GM19467 (cell line): Measurements from ENCODE around the gene KIRREL1.

Source experiments
- ATAC-seq: cut with Tn5 transposase; IDR thresholded peaks from one replicate; pipeline ENCODE4 v1.9.1; 2021; ENCODE audit warnings: mild to moderate bottlenecking, moderate library complexity; ENCODE audit not compliant: unreplicated experiment

KIRREL1 gene

DNA sequence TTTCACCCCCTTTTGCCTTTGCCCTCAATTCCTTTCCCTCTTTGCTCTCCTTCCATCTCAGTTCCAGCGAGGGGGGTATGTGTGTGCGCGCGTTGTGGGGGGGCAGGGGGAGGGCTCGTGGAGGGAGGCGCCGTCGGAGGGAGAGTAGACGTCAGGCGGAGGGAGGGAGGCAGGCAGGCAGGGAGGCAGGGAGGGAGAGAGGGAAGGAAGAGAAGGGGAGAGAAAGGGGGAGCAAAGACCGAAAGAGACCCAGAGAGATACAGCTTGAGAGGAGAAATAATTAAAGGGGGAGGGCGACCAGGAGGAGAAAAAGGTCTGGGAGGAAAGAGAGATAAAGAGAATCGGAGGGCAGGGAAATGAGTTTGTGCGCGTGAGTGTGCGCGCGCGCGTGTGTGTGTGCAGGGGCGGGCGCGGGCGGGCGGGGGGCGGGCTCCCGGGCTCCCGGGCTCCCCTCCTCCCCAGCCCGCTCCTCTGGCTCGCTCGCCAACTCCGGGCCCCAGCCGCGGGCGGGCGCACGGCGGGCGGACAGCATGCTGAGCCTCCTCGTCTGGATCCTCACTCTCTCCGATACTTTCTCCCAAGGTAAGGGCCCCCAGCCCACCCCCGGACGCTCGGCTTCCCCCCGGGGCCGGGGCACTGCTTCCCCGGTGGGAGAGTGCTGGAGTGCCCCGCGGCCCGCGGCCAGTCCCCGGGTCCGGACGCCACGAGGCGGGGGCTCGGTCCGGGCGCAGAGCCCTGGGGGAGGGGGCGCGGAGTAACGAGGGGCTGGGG lies at the start of gene KIRREL1:
KIRREL1 (plus strand) TSS at position 499 of the 771 bp plus-strand sequence; CDS start at position 531, 32 bp downstream.
- ATAC-seq: no peak

DNA sequence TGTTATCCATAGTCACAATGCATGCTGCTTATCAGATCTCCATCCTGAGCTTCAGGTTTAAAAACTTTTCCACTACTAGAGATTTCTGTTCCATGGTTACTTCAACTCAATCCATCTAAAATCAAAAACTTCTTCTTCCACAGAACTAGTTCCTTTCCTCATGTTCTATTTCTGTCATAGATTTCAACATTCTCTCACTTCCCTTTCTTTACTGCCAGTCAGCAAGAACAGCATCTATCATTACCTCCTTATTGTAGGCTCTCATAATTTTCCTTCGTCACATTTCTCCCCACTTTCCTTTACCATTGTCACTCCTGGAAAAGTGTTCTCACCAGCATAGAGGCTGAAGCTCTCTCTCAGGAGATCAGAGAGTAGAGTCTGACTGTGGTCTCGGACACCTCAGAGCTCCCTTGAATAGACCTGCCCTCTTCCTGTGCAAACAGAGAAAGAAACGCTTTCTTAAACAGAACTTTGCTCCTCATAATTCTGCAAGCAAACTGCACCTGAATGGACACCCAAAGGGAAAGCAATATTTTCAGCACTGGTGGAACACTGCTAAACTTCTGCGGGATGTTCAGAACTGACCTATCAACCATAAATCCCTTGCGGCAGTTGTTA lies 48.7 kb upstream of the KIRREL1 start:
- no peak for ATAC-seq

DNA sequence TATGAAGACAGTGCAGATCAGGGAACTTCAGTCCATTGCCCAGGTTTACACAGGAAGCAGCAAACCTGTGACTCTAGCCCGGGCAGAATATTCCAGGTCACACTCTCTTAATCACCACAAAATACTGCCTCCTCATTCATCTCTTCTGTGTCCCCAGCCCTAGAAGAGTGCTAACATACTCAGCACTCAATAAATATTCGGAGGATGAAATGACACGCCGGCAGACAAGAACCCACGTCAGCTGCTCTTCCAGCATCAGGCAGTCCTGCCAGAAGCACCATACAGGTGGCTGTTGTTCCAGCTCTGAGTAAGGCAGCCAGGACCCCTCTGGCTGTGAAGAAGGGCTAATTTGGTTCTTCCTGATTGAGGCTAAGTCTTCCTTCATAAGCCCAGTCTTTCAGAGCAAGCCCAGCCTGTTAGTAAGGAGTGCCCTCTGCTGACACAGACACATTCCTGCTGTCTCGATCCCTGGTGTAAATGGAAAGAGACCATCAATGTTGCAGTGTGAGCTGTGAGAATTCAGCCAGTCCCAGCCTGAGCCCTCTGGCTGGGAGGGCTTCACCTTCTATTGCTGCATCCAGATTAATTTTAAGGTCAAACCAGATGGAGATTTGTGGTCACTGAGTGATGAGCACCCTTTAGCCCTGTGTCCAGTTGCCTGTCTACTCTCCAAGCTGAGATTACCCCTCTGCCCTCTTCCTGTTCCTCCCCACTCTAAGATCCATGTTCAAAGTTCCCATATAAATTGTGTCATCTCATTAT lies 45.0 kb upstream of the KIRREL1 start:
- no peak for ATAC-seq

DNA sequence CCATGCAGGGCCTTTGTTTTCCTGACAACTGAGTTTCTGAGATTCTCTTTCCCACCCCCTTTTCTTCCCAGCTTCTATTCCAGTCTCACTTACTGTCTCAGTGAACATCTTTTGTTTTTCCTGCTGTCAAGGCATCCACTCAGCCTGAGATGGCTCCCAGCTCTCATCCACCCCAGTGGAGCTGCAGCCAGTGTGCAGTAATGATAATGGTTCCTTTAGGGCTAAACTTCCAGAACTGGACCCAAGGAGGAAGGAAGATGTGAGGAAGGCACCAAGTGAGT lies 44.4 kb upstream of the KIRREL1 start:
- ATAC-seq: no peak

DNA sequence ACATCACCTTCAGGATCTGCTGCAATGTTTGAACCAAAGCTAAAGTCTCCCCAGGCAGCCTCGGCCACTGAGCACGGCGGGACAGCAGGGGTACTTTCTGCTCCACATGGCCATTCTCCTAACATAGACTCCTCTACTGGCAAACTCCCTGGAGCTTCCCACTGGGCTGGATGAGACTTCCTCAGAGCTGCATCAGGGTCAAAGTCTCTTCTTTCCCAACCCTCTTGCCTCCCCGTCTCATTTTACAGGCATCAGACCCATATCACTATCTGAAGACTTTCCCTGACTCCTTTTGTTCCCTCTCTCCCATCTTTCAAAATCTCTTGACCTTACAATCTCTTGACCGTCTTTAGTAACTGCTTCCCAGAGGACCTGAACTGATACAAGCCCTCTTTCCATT lies 42.2 kb upstream of the KIRREL1 start:
- ATAC-seq: no peak

DNA sequence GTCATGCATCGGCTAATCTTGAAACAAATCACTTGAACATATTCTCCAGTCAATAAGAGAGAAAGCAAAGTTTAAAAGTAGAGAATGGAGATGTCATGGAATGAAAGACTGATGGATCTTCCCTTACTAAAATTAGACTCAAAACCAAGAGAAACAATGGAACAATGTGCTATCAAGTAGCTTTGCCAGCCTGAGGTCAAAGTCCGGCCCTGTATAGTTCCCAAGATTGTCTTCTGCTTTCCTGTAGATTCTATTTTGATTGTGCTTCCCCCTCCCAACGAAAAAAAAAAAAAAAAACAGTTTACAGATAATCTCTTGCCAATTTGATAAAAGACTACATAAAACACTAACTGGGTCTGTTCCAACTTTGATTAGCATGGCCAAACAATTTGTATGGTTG lies 40.8 kb upstream of the KIRREL1 start:
- no peak for ATAC-seq

DNA sequence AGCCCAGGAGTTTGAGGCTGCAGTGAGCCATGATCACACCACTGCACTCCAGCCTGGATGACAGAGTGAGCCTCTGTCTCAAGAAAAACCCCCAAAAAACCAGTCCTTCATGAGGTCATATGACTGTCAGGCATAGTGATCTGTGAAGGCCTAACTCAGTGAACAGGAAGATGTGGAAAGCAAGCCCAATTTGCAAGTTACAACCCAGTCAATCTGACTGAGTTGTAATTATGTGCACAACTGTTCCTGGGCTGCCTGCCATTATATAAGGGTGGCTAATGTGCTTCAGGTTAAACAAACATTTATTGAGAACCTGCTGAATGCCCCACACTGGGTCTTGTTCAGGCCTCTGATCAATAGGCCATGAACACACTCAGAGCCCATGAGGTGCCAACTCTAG lies 38.2 kb upstream of the KIRREL1 start:
- ATAC-seq: no peak

DNA sequence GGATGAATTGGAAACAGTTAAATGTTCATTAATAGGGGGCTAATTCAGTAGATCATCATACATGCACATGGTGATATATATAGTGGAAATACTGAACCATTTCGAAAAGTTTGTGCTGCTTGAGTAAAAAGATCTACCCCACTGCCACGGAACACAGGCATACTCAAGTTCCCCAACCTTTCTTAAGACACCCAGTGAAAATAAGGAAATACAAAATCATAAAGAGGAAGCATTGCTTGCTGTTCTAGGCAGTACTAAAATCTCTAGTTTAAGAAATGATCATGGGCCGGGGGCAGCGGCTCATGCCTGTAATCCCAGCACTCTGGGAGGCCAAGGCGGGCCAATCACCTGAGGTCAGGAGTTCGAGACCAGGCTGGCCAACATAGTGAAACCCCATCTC lies 37.6 kb upstream of the KIRREL1 start:
- ATAC-seq: no peak

DNA sequence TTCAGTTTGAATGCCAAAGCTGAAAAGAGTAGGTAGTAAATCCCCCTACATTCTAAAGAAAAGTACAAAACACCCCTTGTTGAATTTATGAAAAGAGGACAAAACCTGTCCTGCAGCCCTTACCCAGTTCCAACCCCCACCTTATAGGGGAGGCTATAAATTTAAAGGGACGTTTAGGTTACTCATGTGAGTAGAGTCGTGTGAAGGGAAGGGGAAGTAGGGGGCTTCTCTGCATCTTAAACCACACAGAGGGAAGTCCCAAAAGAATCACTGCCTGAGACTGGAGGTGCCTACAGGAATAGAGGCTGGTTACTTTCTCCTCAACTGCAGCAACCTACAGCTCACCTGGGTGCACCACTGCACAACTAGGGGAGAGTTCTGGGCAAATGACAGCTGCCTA lies 36.7 kb upstream of the KIRREL1 start:
- ATAC-seq: no peak

DNA sequence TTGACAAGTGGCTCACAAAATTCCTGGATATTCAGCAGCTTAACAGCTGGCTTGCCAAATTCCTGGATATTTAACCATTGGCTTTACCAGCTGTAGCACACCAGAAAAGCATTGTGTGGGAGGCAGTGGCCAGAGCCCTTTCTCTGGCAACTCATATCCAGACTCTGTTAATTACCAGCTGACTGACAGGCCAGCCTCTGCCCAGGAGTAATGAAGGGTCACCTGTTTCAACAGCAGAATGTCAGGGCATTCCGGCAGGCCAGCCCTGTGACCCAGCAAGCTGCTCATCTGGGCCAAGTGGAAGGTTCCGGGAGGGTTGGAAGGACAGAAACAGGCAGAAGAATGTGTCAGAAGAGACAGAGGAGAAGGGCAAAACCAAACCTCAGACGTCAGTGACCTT lies 35.2 kb upstream of the KIRREL1 start:
- ATAC-seq: no peak

DNA sequence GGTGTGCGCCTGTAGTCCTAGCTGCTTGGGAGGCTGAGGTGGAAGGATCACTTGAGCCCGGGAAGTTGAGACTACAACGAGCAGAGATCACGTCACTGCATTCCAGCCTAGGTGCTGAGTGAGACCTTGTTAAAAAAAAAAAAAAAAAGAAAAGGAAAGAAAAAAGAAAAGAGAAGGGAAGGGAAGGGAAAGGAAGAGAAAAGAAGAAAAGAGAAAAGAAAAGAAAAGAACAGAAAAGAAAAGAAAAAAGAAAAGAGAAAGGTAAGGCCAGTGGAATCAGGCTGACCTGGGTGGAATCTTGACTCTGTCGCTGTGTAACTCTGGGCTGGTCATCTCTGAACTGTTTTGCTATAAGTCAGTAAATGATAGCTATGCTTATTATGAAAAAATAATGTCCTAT lies 33.7 kb upstream of the KIRREL1 start:
- ATAC-seq: no peak

DNA sequence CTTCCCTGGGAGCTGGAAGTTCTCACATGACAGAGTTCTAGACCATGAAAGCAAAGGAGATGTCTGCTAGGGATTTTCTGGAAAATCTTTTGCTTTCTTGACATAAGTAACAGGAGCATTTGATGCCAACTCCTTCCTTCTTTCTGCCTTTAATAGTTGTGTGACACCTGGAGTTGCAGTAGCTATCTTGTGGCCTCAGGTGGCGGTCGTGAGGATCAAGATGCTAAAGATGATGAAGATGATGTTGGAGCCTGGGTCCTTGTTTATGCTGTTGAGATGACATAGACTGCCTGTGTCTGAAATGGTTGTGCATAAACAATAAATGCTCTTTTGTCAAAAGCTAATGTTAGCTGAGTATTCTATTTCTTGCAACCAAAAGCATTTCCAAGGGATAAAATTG lies 32.7 kb upstream of the KIRREL1 start:
- ATAC-seq: no peak

DNA sequence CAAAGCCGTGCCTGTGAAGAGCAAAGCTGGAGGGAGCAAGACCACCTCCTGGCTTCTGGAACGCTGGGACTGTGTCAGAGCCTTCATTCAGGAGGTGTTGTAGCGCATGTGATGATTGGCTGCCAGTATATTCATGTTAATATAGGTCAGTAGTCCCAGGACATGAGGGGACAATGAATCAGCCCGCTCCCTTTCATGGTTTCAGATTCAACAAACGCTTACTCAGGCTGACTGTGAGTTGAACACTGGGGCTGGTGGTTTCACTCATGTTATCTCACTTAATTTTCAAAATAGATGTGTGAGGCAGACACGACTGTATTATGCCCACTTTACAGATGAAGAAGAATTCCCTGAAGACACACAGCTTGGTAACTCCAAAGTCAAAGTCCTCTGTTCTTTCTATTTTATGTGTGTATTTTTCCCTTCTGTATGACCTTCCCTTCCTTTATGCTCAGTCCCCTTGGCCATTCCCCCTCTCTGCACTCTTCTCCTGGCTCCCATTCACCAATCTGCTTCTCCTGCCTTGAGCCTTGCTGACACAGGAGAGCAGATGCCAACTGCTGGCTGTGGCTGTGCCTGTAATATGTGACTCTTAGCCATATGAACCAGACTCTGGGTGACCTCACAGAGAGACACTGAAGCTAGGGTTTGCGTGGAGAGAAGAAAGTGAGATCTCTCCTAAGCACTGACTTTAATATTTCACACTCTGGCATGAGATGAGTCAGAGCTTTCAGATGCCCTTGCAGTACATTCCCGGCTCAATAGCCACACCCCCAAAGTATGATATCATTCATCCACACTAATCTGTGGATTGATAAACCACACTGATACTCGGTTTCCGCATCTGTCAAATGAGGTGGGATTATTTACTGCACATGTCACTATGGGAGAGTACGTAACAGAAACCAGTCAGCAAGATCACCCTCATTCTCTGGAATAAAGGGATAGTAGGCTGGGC lies 31.4 kb upstream of the KIRREL1 start:
- no peak for ATAC-seq

DNA sequence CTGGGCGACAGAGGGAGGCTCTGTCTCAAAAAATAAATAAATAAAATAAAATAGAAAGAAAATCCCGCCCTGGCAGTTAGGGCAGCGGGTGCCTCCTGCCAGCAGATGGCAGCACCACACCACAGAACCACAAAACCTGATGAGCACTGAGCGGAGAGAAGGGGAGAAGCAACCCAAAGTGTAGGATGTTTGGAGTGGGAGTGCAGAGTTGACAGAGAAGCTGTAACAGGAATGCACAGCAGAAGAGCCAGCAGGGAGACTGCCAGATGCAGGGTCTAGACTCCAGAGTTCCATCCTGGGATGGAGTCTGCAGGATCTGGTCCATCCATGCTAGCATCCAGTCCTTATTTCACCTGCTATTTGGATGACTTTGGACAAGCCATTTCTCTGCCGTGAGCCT lies 29.7 kb upstream of the KIRREL1 start:
- ATAC-seq: no peak

DNA sequence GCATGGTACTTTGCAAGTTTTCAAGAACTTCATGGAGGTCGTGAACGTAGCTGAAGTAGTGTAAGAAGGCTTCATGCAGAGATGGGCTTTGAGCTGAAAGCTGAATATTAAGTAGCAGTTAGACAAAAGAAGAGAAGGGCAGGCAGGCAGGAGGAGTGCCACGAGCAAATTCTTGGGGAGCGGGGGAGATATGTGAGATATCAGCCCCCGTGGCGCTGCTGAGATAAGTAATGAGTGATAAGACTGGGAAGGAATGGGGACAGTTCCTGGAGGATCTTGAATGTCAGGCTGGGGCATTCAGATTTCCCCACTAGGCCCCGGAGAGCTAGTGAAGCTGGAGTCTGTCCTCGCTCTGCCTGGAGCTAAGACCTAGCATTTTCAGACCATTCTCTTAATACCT lies 27.9 kb upstream of the KIRREL1 start:
- ATAC-seq: no peak

DNA sequence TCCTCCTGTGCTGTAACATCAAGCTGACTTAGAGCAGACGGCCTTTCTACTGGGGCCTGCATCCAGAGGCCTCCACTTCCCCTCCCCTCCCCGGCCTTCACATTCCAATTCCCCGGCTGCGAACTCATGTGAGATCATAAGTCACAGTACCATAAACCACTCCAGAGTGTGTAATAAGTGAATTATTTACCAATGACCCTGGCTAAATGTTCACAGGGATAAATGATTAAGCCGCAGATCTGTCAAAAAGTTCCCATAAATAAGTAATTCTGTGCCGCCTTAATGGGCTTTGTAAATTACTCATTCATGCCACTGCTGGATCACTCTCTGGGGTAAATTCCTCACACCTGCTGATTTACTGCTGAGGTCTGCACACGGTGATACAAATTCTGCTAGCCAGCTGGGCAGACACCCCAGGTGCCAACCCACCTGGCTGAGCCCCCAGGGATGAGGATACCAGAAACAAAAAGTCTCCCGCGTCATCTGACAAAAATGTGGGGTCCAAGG lies 27.4 kb upstream of the KIRREL1 start:
- no peak for ATAC-seq

DNA sequence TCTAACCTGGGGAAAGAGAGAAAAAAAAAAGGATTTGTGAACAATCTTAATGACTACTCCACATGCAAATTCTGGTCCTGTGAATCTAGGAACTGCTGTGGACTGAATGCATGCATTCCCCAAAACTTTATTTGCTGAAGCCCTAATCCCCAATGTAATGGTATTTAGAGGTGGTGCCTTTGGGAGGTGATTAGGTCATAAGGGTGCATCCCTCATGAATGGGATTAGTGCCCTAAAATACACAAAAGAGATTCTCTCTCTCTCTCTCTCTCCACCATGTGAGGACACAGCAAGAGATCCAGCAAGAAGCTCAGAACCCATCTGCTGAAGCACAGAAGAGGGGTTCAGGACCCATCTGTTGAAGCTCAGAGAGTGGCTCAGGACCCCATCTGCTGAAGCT lies 26.2 kb upstream of the KIRREL1 start:
- ATAC-seq: no peak

DNA sequence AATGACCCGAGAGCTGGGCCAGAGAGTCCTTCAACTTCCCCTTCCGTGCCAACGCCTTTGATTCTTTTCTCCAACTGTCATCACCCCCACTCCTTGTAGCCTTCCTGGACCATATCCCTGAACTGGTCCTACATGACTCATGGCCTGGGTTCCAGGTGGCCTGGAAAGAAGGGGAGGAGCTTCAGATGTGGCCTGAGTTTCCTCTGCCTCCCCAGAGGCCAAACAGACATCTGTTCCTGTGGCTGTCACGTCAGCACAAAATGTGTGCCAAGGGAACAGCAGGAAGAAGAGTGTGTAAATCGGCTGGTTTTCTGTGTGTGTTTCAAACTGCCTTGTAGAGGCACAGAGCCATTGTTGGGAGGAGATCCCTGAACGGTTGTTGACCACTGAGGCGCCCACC lies 24.9 kb upstream of the KIRREL1 start:
- no peak for ATAC-seq

DNA sequence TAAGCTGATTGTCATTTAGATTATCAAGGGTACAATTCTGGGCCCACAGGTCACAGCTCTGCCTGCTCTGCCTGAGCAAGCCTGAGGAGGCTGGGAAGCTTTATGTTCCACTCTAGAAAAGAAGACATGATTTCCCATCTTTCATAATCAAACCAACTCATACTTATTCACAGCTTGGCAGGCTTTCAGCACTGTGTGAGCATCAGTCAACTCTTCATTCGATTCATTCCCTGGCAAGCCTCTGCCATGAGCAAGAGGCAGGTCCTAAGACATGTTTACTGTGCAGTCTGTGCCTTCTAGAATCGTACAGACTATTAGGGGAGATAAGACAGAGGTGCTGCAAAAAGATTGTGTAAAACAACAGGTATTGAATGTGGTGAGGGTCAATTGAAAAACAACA lies 24.5 kb upstream of the KIRREL1 start:
- ATAC-seq: no peak

DNA sequence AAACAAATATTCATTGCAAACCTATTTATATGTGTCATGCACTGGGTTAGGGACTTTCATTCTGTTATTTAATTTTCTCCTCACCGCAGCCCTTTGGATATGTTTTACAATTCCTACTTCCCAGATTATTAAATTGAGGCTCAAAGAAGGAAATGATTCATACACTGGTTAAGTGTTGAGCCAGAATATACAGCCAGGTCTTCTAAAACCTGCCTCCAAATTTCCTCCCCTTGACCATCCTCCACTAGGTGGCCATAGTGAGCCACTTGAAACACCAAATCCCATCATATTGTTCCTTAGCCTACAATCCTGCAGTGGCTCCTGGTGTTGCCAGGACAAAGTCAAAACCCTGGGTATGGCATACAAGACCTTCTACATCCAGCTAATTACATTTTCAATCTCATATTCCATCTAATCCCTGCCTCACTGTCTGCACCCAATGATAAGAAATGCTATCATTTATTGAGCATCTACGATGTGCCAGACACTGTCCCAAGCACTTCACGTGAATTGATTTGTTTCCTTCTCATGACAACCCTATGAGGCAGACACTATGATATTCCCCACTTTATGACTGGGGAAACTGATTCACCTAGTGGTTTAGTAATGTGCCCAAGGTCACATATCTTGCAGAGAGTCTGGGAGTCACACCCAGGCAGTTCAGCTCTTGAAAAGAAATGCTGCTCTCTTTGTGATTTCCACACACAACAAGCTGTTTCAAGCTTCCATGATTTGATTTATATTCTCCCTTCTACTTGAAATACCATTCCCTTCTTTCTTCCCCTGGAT lies 23.6 kb upstream of the KIRREL1 start:
- no peak for ATAC-seq
